GM12872 (cell line): ENCODE results near the gene GLCE.

Experiments used
- CTCF ChIP-seq: IDR thresholded peaks from 3 replicates; pipeline ENCODE4 v1.5.1; 2011; ENCODE audit warnings: low read depth, mild to moderate bottlenecking, low read length, moderate library complexity; ENCODE audit not compliant: insufficient read depth

The GLCE gene

GRCh38 chr15:69194854-69195253, 34.4 kb downstream of the GLCE start:
- TF ChIP-seq CTCF, result no peak

- TF ChIP-seq CTCF, result no peak
Measured at GRCh38 chr15:69200832-69201745, 40.7 kb downstream of the GLCE start.

- no peak for TF ChIP-seq CTCF
Measured at GRCh38 chr15:69206079-69206478, 45.6 kb downstream of the GLCE start.

GRCh38 chr15:69209661-69210060, 49.2 kb downstream of the GLCE start:
- TF ChIP-seq CTCF, result no peak

GRCh38 chr15:69210574-69210973, 50.1 kb downstream of the GLCE start:
- no peak for TF ChIP-seq CTCF

GRCh38 chr15:69213786-69214185, 53.4 kb downstream of the GLCE start:
- no peak for TF ChIP-seq CTCF

GRCh38 chr15:69215314-69216035, 55.0 kb downstream of the GLCE start:
- TF ChIP-seq CTCF, result no peak
